ENCODE results near the gene AGBL2.

- TF ChIP-seq CTCF (IDR thresholded peaks at IDR 0.05 in 8 of 11, conservative IDR thresholded peaks at IDR 0.05 in 3 of 11), result no peak
- TF ChIP-seq POLR2A (IDR thresholded peaks at IDR 0.05), result no peak
Measured at GRCh38 chr11:47723041-47723440, 7.9 kb upstream of the AGBL2 start.

Measured in spleen (tissue), 7 donors.